ENCODE data around the gene STK33. TPM values are rescaled to one million over a fixed set of nuclear protein-coding genes. Genes with fewer than 3 reads are reported as not detected.

The STK33 gene
- total and polyA plus RNA-seq, 2 of the 13 experiments (the other 11 are each of a cell fraction or from before 2014, with no cell fraction given), result 2.7 to 12.6 TPM

DNA sequence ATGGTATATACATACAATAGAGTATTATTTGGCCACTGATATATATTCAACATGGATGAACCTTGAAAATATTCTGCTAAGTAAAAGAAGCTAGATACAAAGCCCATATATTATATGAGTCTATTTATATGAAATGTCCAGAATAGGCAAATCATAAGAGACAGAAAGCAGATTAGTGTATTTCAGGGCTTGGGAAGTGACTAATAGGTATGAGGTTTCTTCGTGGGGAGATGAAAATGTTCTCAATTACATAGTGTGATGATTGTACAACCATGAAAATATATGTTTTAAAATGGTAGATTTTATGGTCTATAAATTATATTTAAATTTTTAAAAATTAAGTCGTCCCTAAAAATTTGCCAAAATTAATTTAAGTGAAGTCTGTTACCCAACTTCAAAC, 92.2 kb downstream of the STK33 start (continued):
- TF ChIP-seq PCBP2 (optimal IDR thresholded peaks at IDR 0.05; ENCODE audit: low read depth, low read length, poor library complexity, severe bottlenecking) (no peak), FOSL1 (CRISPR knock-in tag; IDR thresholded peaks at IDR 0.05; ENCODE audit: borderline replicate concordance) (no peak), U2AF1 (optimal IDR thresholded peaks at IDR 0.05; ENCODE audit: low read depth, low read length) (no peak)

GRCh38 chr11:8488395-8488794, 105.6 kb downstream of the STK33 start:
- no peak for ATAC-seq
- H3K79me2 ChIP-seq (ENCODE audit: insufficient read depth, low read length), result no peaks in the 10 kb centered on the region
- POLR2A ChIA-PET, result interaction anchor here (0.6 kb wide), 1 partner anchor 8 kb away, joined by 4 read pairs; no protein-coding TSS in a partner anchor
- intact Hi-C loops (cut with micrococcal nuclease; ENCODE audit: unreplicated experiment) (no loop called here), in situ Hi-C loops (cut with HindIII; ENCODE audit: extremely low pct_ligation_motif_present, low pct_unique_long_range_greater_than_20kb) (no loop called here)
- DNase-seq (ENCODE audit: low spot score), result no peak
- no peaks in the 10 kb centered on the region for H3K9me3 ChIP-seq (ENCODE audit: low read length)
- no peak overlapping the region for H3K27ac ChIP-seq (ENCODE audit: extremely low read length, insufficient read depth, low read length)
- 15% methylated on average over 1 of the region's 1 CpG for WGBS (ENCODE audit: low lambda C conversion rate)
- no peak for TF ChIP-seq ZFY (CRISPR knock-in tag; IDR thresholded peaks at IDR 0.05)
- no peak for TF ChIP-seq DNMT1 (CRISPR knock-in tag; IDR thresholded peaks at IDR 0.05)
- no peak for TF ChIP-seq ZNF414 (CRISPR knock-in tag; IDR thresholded peaks at IDR 0.05)
- TF ChIP-seq ZNF709 (CRISPR knock-in tag; IDR thresholded peaks at IDR 0.05), result no peak
- TF ChIP-seq TBL1XR1 (IDR thresholded peaks at IDR 0.05; ENCODE audit: borderline replicate concordance, low read length, partially characterized antibody), result no peak
- TF ChIP-seq, protein P1, sequence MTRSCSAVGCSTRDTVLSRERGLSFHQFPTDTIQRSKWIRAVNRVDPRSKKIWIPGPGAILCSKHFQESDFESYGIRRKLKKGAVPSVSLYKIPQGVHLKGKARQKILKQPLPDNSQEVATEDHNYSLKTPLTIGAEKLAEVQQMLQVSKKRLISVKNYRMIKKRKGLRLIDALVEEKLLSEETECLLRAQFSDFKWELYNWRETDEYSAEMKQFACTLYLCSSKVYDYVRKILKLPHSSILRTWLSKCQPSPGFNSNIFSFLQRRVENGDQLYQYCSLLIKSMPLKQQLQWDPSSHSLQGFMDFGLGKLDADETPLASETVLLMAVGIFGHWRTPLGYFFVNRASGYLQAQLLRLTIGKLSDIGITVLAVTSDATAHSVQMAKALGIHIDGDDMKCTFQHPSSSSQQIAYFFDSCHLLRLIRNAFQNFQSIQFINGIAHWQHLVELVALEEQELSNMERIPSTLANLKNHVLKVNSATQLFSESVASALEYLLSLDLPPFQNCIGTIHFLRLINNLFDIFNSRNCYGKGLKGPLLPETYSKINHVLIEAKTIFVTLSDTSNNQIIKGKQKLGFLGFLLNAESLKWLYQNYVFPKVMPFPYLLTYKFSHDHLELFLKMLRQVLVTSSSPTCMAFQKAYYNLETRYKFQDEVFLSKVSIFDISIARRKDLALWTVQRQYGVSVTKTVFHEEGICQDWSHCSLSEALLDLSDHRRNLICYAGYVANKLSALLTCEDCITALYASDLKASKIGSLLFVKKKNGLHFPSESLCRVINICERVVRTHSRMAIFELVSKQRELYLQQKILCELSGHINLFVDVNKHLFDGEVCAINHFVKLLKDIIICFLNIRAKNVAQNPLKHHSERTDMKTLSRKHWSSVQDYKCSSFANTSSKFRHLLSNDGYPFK (CRISPR knock-in tag; IDR thresholded peaks at IDR 0.05; ENCODE audit: borderline replicate concordance), result no peak
- no peak for TF ChIP-seq ZNF234 (CRISPR knock-in tag; conservative IDR thresholded peaks at IDR 0.05)
- no peak for TF ChIP-seq ZNF598 (CRISPR knock-in tag; IDR thresholded peaks at IDR 0.05; ENCODE audit: borderline replicate concordance)
- no peak overlapping the region for H3K4me2 ChIP-seq (ENCODE audit: low read depth, low read length)
- H2AFZ ChIP-seq (ENCODE audit: low read length), result no peak overlapping the region
- no peaks in the 10 kb centered on the region for H3K4me1 ChIP-seq (ENCODE audit: insufficient read depth, low read length)
- H3K27me3 ChIP-seq (ENCODE audit: control insufficient read depth in 1 of 2, insufficient read depth in 2 of 2, low read length in 2 of 2), result no peaks in the 10 kb centered on the region
- no peak overlapping the region for H3K9ac ChIP-seq (ENCODE audit: insufficient read depth, low read depth, low read length)
- CTCF ChIA-PET (ENCODE audit: low intra/inter-chr PET ratio, low total read pairs), result no interaction called here
- no peak for FAIRE-seq
- no peak overlapping the region for H3K4me3 ChIP-seq (replicated peaks in 1 of 3; ENCODE audit: insufficient read depth in 1 of 3, low read depth in 2 of 3, low read length in 3 of 3)
- no peaks in the 10 kb centered on the region for H4K20me1 ChIP-seq (ENCODE audit: insufficient read depth, low read length)
- no TSS peak for BruUV-seq (replicated peaks)
- H3K36me3 ChIP-seq (replicated peaks in 1 of 2; ENCODE audit: control insufficient read depth in 1 of 2, insufficient read depth in 2 of 2, low read length in 2 of 2), result no peaks in the 10 kb centered on the region
